ENCODE data around the gene PTHLH. TPM values are rescaled to one million over a fixed set of nuclear protein-coding genes. Genes with fewer than 3 reads are reported as not detected.

The PTHLH gene
- polyA plus RNA-seq, 2 donors, result 3.8 to 6.8 TPM

GRCh38 chr12:27998658-27999057, 26.1 kb upstream of the PTHLH start:
- H3K9me3 ChIP-seq (ENCODE audit: control insufficient read depth in 2 of 2, insufficient read depth in 1 of 2, low read depth in 1 of 2, low read length in 1 of 2), result no peaks in the 10 kb centered on the region
- no peaks in the 10 kb centered on the region for H3K27me3 ChIP-seq (ENCODE audit: control insufficient read depth in 1 of 2, insufficient read depth in 2 of 2, low read length in 2 of 2)
- H3K27ac ChIP-seq (ENCODE audit: low read depth in 2 of 2, low read length in 1 of 2), result no peak overlapping the region
- no peaks in the 10 kb centered on the region for H3K4me1 ChIP-seq (ENCODE audit: control insufficient read depth in 2 of 2, insufficient read depth in 2 of 2, low read length in 1 of 2)
- H3K4me3 ChIP-seq (ENCODE audit: low read depth in 1 of 2, low read length in 2 of 2), result no peak overlapping the region
- H3K36me3 ChIP-seq (ENCODE audit: control insufficient read depth in 2 of 2, insufficient read depth in 2 of 2, low read length in 1 of 2), result no peaks in the 10 kb centered on the region

- Histone ChIP-seq H3K9me3 (ENCODE audit: control insufficient read depth in 2 of 2, insufficient read depth in 1 of 2, low read depth in 1 of 2, low read length in 1 of 2) (no peaks in the 10 kb centered on the region), H3K27ac (ENCODE audit: low read depth in 2 of 2, low read length in 1 of 2) (no peak overlapping the region), H3K36me3 (ENCODE audit: control insufficient read depth in 2 of 2, insufficient read depth in 2 of 2, low read length in 1 of 2) (no peaks in the 10 kb centered on the region), H3K4me3 (ENCODE audit: low read depth in 1 of 2, low read length in 2 of 2) (no peak overlapping the region), H3K4me1 (ENCODE audit: control insufficient read depth in 2 of 2, insufficient read depth in 2 of 2, low read length in 1 of 2) (no peaks in the 10 kb centered on the region), H3K27me3 (ENCODE audit: control insufficient read depth in 1 of 2, insufficient read depth in 2 of 2, low read length in 2 of 2) (no peaks in the 10 kb centered on the region)
- 56 to 71% methylated on average over 2 of the region's 2 CpGs for WGBS, 2 donors
These were observed 25.6 kb upstream of the PTHLH start for GRCh38 chr12:27998170-27998569.

- Histone ChIP-seq H3K4me1 (ENCODE audit: control insufficient read depth in 2 of 2, insufficient read depth in 2 of 2, low read length in 1 of 2) (no peaks in the 10 kb centered on the region), H3K9me3 (ENCODE audit: control insufficient read depth in 2 of 2, insufficient read depth in 1 of 2, low read depth in 1 of 2, low read length in 1 of 2) (no peaks in the 10 kb centered on the region), H3K27ac (ENCODE audit: low read depth in 2 of 2, low read length in 1 of 2) (no peak overlapping the region), H3K36me3 (ENCODE audit: control insufficient read depth in 2 of 2, insufficient read depth in 2 of 2, low read length in 1 of 2) (no peaks in the 10 kb centered on the region), H3K27me3 (ENCODE audit: control insufficient read depth in 1 of 2, insufficient read depth in 2 of 2, low read length in 2 of 2) (no peaks in the 10 kb centered on the region), H3K4me3 (ENCODE audit: low read depth in 1 of 2, low read length in 2 of 2) (no peak overlapping the region)
- 61 to 65% methylated on average over 3 of the region's 3 CpGs for WGBS, 2 donors
These were observed 24.2 kb upstream of the PTHLH start for GRCh38 chr12:27996761-27997160.

GRCh38 chr12:27995406-27995805, 22.9 kb upstream of the PTHLH start:
- Histone ChIP-seq H3K9me3 (ENCODE audit: control insufficient read depth in 2 of 2, insufficient read depth in 1 of 2, low read depth in 1 of 2, low read length in 1 of 2) (no peaks in the 10 kb centered on the region), H3K27ac (ENCODE audit: low read depth in 2 of 2, low read length in 1 of 2) (no peak overlapping the region), H3K4me1 (ENCODE audit: control insufficient read depth in 2 of 2, insufficient read depth in 2 of 2, low read length in 1 of 2) (no peaks in the 10 kb centered on the region), H3K36me3 (ENCODE audit: control insufficient read depth in 2 of 2, insufficient read depth in 2 of 2, low read length in 1 of 2) (no peaks in the 10 kb centered on the region), H3K4me3 (ENCODE audit: low read depth in 1 of 2, low read length in 2 of 2) (no peak overlapping the region), H3K27me3 (ENCODE audit: control insufficient read depth in 1 of 2, insufficient read depth in 2 of 2, low read length in 2 of 2) (no peaks in the 10 kb centered on the region)
- WGBS, 2 donors, result 97 to 100% methylated on average over 1 of the region's 1 CpG

GRCh38 chr12:27988594-27989233, 16.2 kb upstream of the PTHLH start:
- Histone ChIP-seq H3K4me3 (ENCODE audit: low read depth in 1 of 2, low read length in 2 of 2) (no peak overlapping the region), H3K9me3 (ENCODE audit: control insufficient read depth in 2 of 2, insufficient read depth in 1 of 2, low read depth in 1 of 2, low read length in 1 of 2) (no peaks in the 10 kb centered on the region), H3K4me1 (ENCODE audit: control insufficient read depth in 2 of 2, insufficient read depth in 2 of 2, low read length in 1 of 2) (no peaks in the 10 kb centered on the region), H3K36me3 (ENCODE audit: control insufficient read depth in 2 of 2, insufficient read depth in 2 of 2, low read length in 1 of 2) (no peaks in the 10 kb centered on the region), H3K27ac (ENCODE audit: low read depth in 2 of 2, low read length in 1 of 2) (no peak overlapping the region), H3K27me3 (ENCODE audit: control insufficient read depth in 1 of 2, insufficient read depth in 2 of 2, low read length in 2 of 2) (no peaks in the 10 kb centered on the region)
- WGBS, 2 donors, result 51 to 53% methylated on average over 2 of the region's 2 CpGs

- Histone ChIP-seq H3K9me3 (ENCODE audit: control insufficient read depth in 2 of 2, insufficient read depth in 1 of 2, low read depth in 1 of 2, low read length in 1 of 2) (no peaks in the 10 kb centered on the region), H3K27me3 (ENCODE audit: control insufficient read depth in 1 of 2, insufficient read depth in 2 of 2, low read length in 2 of 2) (no peaks in the 10 kb centered on the region), H3K4me3 (ENCODE audit: low read depth in 1 of 2, low read length in 2 of 2) (no peak overlapping the region), H3K36me3 (ENCODE audit: control insufficient read depth in 2 of 2, insufficient read depth in 2 of 2, low read length in 1 of 2) (no peaks in the 10 kb centered on the region), H3K4me1 (ENCODE audit: control insufficient read depth in 2 of 2, insufficient read depth in 2 of 2, low read length in 1 of 2) (no peaks in the 10 kb centered on the region), H3K27ac (ENCODE audit: low read depth in 2 of 2, low read length in 1 of 2) (no peak overlapping the region)
- WGBS, 2 donors, result 72 to 75% methylated on average over 5 of the region's 5 CpGs
These were observed 14.8 kb upstream of the PTHLH start for GRCh38 chr12:27987331-27987730.

GRCh38 chr12:27984275-27984674, 11.7 kb upstream of the PTHLH start:
- Histone ChIP-seq H3K4me3 (ENCODE audit: low read depth in 1 of 2, low read length in 2 of 2) (no peak overlapping the region), H3K36me3 (ENCODE audit: control insufficient read depth in 2 of 2, insufficient read depth in 2 of 2, low read length in 1 of 2) (no peaks in the 10 kb centered on the region), H3K27me3 (ENCODE audit: control insufficient read depth in 1 of 2, insufficient read depth in 2 of 2, low read length in 2 of 2) (no peaks in the 10 kb centered on the region), H3K9me3 (ENCODE audit: control insufficient read depth in 2 of 2, insufficient read depth in 1 of 2, low read depth in 1 of 2, low read length in 1 of 2) (no peaks in the 10 kb centered on the region), H3K27ac (ENCODE audit: low read depth in 2 of 2, low read length in 1 of 2) (no peak overlapping the region), H3K4me1 (ENCODE audit: control insufficient read depth in 2 of 2, insufficient read depth in 2 of 2, low read length in 1 of 2) (no peaks in the 10 kb centered on the region)
- 55 to 62% methylated on average over 2 of the region's 2 CpGs for WGBS, 2 donors

- 40 to 45% methylated on average over 4 of the region's 4 CpGs for WGBS, 2 donors
- Histone ChIP-seq H3K36me3 (ENCODE audit: control insufficient read depth in 2 of 2, insufficient read depth in 2 of 2, low read length in 1 of 2) (no peaks in the 10 kb centered on the region), H3K9me3 (ENCODE audit: control insufficient read depth in 2 of 2, insufficient read depth in 1 of 2, low read depth in 1 of 2, low read length in 1 of 2) (no peaks in the 10 kb centered on the region), H3K4me1 (ENCODE audit: control insufficient read depth in 2 of 2, insufficient read depth in 2 of 2, low read length in 1 of 2) (no peaks in the 10 kb centered on the region), H3K4me3 (ENCODE audit: low read depth in 1 of 2, low read length in 2 of 2) (no peak overlapping the region), H3K27ac (ENCODE audit: low read depth in 2 of 2, low read length in 1 of 2) (no peak overlapping the region), H3K27me3 (ENCODE audit: control insufficient read depth in 1 of 2, insufficient read depth in 2 of 2, low read length in 2 of 2) (no peaks in the 10 kb centered on the region)
These were observed 10.4 kb upstream of the PTHLH start for GRCh38 chr12:27982951-27983350.

GRCh38 chr12:27982385-27982784, 9.9 kb upstream of the PTHLH start:
- Histone ChIP-seq H3K4me3 (ENCODE audit: low read depth in 1 of 2, low read length in 2 of 2) (no peak overlapping the region), H3K27ac (ENCODE audit: low read depth in 2 of 2, low read length in 1 of 2) (no peak overlapping the region), H3K9me3 (ENCODE audit: control insufficient read depth in 2 of 2, insufficient read depth in 1 of 2, low read depth in 1 of 2, low read length in 1 of 2) (no peaks in the 10 kb centered on the region), H3K36me3 (ENCODE audit: control insufficient read depth in 2 of 2, insufficient read depth in 2 of 2, low read length in 1 of 2) (no peaks in the 10 kb centered on the region), H3K27me3 (ENCODE audit: control insufficient read depth in 1 of 2, insufficient read depth in 2 of 2, low read length in 2 of 2) (no peaks in the 10 kb centered on the region), H3K4me1 (ENCODE audit: control insufficient read depth in 2 of 2, insufficient read depth in 2 of 2, low read length in 1 of 2) (no peaks in the 10 kb centered on the region)
- WGBS, 2 donors, result 31 to 43% methylated on average over 2 of the region's 2 CpGs

- no peak overlapping the region for H3K27ac ChIP-seq (ENCODE audit: low read depth in 2 of 2, low read length in 1 of 2)
- WGBS, 2 donors, result 38 to 52% methylated on average over 2 of the region's 2 CpGs
- no peaks in the 10 kb centered on the region for H3K9me3 ChIP-seq (ENCODE audit: control insufficient read depth in 2 of 2, insufficient read depth in 1 of 2, low read depth in 1 of 2, low read length in 1 of 2)
- no peaks in the 10 kb centered on the region for H3K36me3 ChIP-seq (ENCODE audit: control insufficient read depth in 2 of 2, insufficient read depth in 2 of 2, low read length in 1 of 2)
- no peak overlapping the region for H3K4me3 ChIP-seq (ENCODE audit: low read depth in 1 of 2, low read length in 2 of 2)
- H3K27me3 ChIP-seq (ENCODE audit: control insufficient read depth in 1 of 2, insufficient read depth in 2 of 2, low read length in 2 of 2), result no peaks in the 10 kb centered on the region
- no peaks in the 10 kb centered on the region for H3K4me1 ChIP-seq (ENCODE audit: control insufficient read depth in 2 of 2, insufficient read depth in 2 of 2, low read length in 1 of 2)
These were observed 9.3 kb upstream of the PTHLH start for GRCh38 chr12:27981874-27982273.
